Ascending aorta (tissue), 2 donors: ENCODE data around the gene KDM5B. TPM values are rescaled to one million over a fixed set of nuclear protein-coding genes. Genes with fewer than 3 reads are reported as not detected.
"Not testable (repeated sequence)": the region's sequence is repeated elsewhere in the genome, so short reads cannot be mapped to it uniquely, and the experiment has no call there.

Experiments
- DNase-seq, 2 donors: peaks; one replicate each; pipeline ENCODE4 v3.0.0-alpha.2; 2019; ENCODE audit warnings: low spot score in 2 of 2
- H3K27ac ChIP-seq, 2 donors: fragments of 200-600 bp; sonication (generic); one replicate each; pipeline ENCODE4 v1.5.1; 2016 to 2017; ENCODE audit warnings: mild to moderate bottlenecking in 1 of 2
- H3K27me3 ChIP-seq: fragments of 200-600 bp; sonication (generic); one replicate; pipeline ENCODE4 v1.5.1; 2017
- H3K36me3 ChIP-seq, 2 donors: fragments of 200-600 bp; sonication (generic); one replicate each; pipeline ENCODE4 v1.5.1; 2016
- H3K4me1 ChIP-seq, 2 donors: fragments of 200-600 bp; sonication (generic); one replicate each; pipeline ENCODE4 v1.5.1; 2016 to 2017; ENCODE audit warnings: mild to moderate bottlenecking in 1 of 2
- H3K4me3 ChIP-seq, 2 donors: fragments of 200-600 bp; sonication (generic); one replicate each; pipeline ENCODE4 v1.5.1; 2016 to 2017; ENCODE audit warnings: mild to moderate bottlenecking in 1 of 2
- H3K9me3 ChIP-seq, 2 donors: fragments of 200-600 bp; sonication (generic); one replicate each; pipeline ENCODE4 v1.5.1; 2016
- CTCF ChIP-seq, 3 experiments: fragments of 200-600 bp in 2 of 3; fragments of 450-650 bp in 1 of 3; sonication (generic) in 2 of 3; IDR thresholded peaks; one replicate each; pipeline ENCODE4 v1.5.1; 2016 to 2019; ENCODE audit warnings: antibody characterized with exemption in 3 of 3, mild to moderate bottlenecking in 1 of 3, moderate library complexity in 1 of 3
- intact Hi-C: fragments of 100-400 bp; cut with DNase I; formaldehyde crosslinking; loops from one replicate; pipeline ENCODE4 v1.15.1; 2023
- total RNA-seq: library from RNA; depleted of rRNA; stranded (reverse); fragments of >200 nt; gene quantifications from one replicate; pipeline ENCODE4 v1.1.0, GENCODE V29; 2016

Gene KDM5B
- total RNA-seq, 1 donor from 2014 or later, result 61.7 TPM

- H3K27me3 ChIP-seq, result no peaks in the 10 kb centered on the region
- DNase-seq, result no peak
- no peak overlapping the region for H3K27ac ChIP-seq
- H3K36me3 ChIP-seq, result no peaks in the 10 kb centered on the region
- intact Hi-C loops, result no loop called here
- no peak for TF ChIP-seq CTCF (IDR thresholded peaks at IDR 0.05)
- no peaks in the 10 kb centered on the region for H3K9me3 ChIP-seq
- H3K4me1 ChIP-seq, result no peaks in the 10 kb centered on the region
- H3K4me3 ChIP-seq, result no peak overlapping the region
These were observed 29.6 kb upstream of the KDM5B start for GRCh38 chr1:202837746-202838262.

- Histone ChIP-seq H3K9me3 (no peaks in the 10 kb centered on the region), H3K27ac (no peak overlapping the region), H3K4me3 (no peak overlapping the region), H3K4me1 (no peaks in the 10 kb centered on the region), H3K36me3 (no peaks in the 10 kb centered on the region), H3K27me3 (no peaks in the 10 kb centered on the region)
- DNase-seq, result no peak
- intact Hi-C loops, result no loop called here
- TF ChIP-seq CTCF (IDR thresholded peaks at IDR 0.05), result no peak
These were observed 28.6 kb upstream of the KDM5B start for GRCh38 chr1:202836623-202837403.

GRCh38 chr1:202835548-202836072, 27.4 kb upstream of the KDM5B start:
- TF ChIP-seq CTCF (IDR thresholded peaks at IDR 0.05), result no peak
- Histone ChIP-seq H3K27me3 (no peaks in the 10 kb centered on the region), H3K4me3 (no peak overlapping the region), H3K36me3 (no peaks in the 10 kb centered on the region), H3K9me3 (no peaks in the 10 kb centered on the region), H3K4me1 (no peaks in the 10 kb centered on the region), H3K27ac (no peak overlapping the region)
- intact Hi-C loops, result no loop called here
- DNase-seq, result no peak

DNA sequence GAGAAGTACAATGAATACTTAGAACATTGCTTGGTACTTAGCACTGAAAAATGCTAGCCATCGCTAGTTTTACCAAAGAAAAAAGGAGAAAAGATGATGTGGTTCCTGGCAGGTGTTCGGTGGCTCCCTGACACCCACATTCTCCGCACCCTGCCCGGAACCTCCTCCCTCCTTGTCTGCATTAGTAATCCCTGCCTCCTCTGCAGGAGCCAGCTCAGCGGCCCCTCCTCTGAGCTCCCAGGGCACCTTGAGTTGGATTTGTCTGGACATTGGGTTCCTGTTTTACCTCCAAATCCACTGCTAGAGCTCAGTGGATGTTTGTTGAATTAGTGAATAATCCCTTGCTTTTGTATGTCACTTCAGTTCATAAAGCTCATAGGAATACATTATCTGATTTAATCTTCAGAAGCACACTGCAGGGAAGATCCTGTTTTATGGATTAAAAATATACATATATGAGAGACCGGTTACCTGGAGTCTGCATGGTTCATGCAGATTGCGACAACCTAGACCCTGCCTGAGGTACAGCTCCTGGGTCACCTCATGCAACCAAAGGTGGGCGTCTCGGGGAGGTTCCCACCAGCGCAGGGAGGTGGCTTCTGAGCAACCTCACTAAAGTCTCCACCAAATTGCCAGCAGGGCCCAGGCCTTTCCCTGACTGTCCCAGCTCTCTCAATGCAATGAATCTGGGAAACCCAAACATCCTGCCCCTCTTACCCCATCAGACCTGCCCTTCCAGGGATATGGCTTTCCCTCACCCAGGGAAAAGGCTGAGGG, 26.7 kb upstream of the KDM5B start:
- H3K27ac ChIP-seq, result no peak overlapping the region
- no peaks in the 10 kb centered on the region for H3K27me3 ChIP-seq
- TF ChIP-seq CTCF (IDR thresholded peaks at IDR 0.05), result no peak
- DNase-seq, result no peak
- intact Hi-C loops, result no loop called here
- H3K4me1 ChIP-seq, result no peaks in the 10 kb centered on the region
- no peaks in the 10 kb centered on the region for H3K36me3 ChIP-seq
- H3K4me3 ChIP-seq, result no peak overlapping the region
- H3K9me3 ChIP-seq, result no peaks in the 10 kb centered on the region

DNA sequence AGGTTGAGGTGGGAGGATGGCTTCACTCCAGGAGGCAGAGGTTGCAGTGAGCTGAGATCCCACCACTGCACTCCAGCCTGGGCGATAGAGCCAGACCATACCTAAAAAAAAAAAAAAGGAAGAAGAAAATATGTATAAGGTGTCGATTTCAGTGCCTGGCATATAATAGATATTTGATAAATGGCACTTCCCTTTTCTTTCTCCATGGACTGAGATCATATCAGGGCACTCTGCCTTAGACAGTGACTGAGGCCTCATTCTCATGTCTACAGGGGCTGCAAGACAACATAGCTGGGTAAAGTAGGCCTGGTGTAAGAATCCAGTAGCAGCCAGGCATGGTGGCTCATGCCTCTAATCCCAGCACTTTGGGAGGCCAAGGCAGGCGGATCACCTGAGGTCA, 23.7 kb upstream of the KDM5B start:
- no peaks in the 10 kb centered on the region for H3K9me3 ChIP-seq
- H3K4me1 ChIP-seq, result no peaks in the 10 kb centered on the region
- no peak for DNase-seq
- H3K27ac ChIP-seq, result no peak overlapping the region
- no peak for TF ChIP-seq CTCF (IDR thresholded peaks at IDR 0.05)
- no peak overlapping the region for H3K4me3 ChIP-seq
- intact Hi-C loops, result no loop called here
- H3K27me3 ChIP-seq, result no peaks in the 10 kb centered on the region
- H3K36me3 ChIP-seq, result no peaks in the 10 kb centered on the region

DNA sequence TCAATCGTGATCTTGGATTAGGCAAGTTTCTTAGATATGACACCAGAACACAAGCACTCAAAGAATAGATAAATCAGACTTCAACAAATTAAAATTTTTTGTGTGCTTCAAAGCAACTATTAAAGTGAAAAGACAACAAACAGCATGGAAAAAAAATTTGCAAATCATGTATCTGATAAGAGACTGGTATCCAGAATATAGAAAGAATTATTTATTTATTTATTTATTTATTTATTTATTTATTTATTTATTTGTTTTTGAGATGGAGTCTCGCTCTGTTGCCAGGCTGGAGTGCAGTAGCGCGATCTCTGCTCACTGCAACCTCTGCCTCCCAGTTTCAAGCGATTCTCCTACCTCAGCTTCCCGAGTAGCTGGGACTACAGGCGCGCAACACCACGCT, 21.0 kb upstream of the KDM5B start:
- H3K9me3 ChIP-seq, result not testable (repeated sequence)

More for the DNA sequence above, 21.0 kb upstream of the KDM5B start:
- intact Hi-C loops, H3K27ac ChIP-seq, H3K36me3 ChIP-seq, H3K4me3 ChIP-seq, H3K4me1 ChIP-seq, H3K27me3 ChIP-seq, DNase-seq: not testable (repeated sequence)
